Epithelial cell of esophagus (primary cell): ENCODE measurements around the gene FGF14.

Experiments used
- DNase-seq: peaks from one replicate; pipeline ENCODE4 v3.0.0; 2010; ENCODE audit warnings: low read depth
- H3K4me3 ChIP-seq: 2 replicates; pipeline ENCODE4 v1.5.1; 2011; ENCODE audit warnings: mild to moderate bottlenecking, low read length, control low read depth
- CTCF ChIP-seq: IDR thresholded peaks from 2 replicates; pipeline ENCODE4 v1.5.1; 2011; ENCODE audit warnings: low read depth, mild to moderate bottlenecking, low read length, control low read depth, inconsistent platforms; ENCODE audit not compliant: insufficient read depth; ENCODE audit errors: missing control alignments

The FGF14 gene

GRCh38 chr13:101942535-101943157, 459.2 kb downstream of the FGF14 start:
- H3K4me3 ChIP-seq, result no peak overlapping the region
- TF ChIP-seq CTCF, result no peak
- DNase-seq, result no peak

DNA sequence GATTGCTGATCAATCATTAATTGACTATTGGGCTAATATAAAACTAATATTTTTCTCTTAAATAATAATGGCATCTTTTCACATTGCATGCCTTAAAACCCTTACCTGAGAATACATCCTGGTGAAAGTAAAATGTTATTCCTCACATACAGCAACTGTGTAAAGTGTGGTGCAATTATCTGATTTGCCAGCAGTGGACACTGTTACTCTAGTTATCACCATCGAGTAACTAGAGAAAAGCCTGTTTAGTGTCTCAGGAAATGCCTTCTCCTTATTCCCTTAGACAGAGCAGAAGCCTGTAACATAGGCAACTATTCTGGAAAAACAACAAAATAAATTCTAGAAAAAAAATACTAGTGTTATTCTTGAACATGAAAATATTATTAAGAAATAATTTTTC, 459.8 kb downstream of the FGF14 start:
- peak; percentile 59 for DNase-seq
- peak; percentile 84 for TF ChIP-seq CTCF
- H3K4me3 ChIP-seq, result no peak overlapping the region

- no peak overlapping the region for H3K4me3 ChIP-seq
- DNase-seq, result peak; percentile 12
- peak; percentile 48 for TF ChIP-seq CTCF
Measured at GRCh38 chr13:101941095-101941783, 460.6 kb downstream of the FGF14 start.

DNA sequence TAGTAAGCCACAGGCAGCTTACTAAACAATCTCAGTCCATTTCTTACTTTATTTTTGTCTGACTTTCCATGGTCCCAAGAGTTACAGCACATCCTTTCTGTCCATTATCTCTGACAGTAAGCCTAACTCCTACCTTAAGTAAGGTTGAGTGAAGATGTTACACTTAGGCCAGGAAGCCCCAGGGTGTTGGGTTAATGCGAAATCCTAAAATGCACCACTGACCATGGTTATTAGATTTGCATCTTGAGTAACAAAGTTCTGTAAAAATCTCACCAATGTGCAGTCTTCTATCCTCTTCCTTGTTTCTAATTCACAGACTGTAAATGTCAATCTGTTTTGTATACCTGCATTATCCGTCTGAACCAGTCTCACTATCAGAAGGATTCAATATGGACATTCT, 462.5 kb downstream of the FGF14 start:
- no peak overlapping the region for H3K4me3 ChIP-seq
- no peak for DNase-seq
- TF ChIP-seq CTCF, result no peak

- no peak for TF ChIP-seq CTCF
Measured at GRCh38 chr13:101935828-101936227, 466.0 kb downstream of the FGF14 start.

DNA sequence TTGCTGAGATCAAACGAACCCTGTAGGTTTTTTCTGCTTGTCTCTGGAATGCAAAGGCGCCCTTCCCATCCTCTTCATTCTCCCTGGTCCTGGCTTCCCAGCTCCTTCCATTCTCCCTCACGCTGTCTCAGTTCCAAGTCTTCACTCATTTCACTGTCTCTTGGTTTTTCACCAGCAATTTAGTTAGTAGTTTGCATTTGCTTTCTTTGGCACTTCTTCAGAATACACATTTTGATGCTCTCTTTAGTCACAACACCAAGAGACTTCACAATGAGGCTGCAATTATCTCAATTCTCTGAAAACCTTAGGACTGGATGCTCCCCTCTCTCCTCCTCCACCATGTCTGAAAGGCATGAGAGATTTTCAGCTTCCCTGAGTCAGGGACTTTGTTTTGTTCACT, 470.7 kb downstream of the FGF14 start:
- no peak for DNase-seq

More at GRCh38 chr13:101935828-101936227, 466.0 kb downstream of the FGF14 start:
- H3K4me3 ChIP-seq, result no peak overlapping the region
- no peak for DNase-seq

More for the DNA sequence above, 470.7 kb downstream of the FGF14 start:
- no peak overlapping the region for H3K4me3 ChIP-seq
- TF ChIP-seq CTCF, result no peak
